A375 (cell line): ENCODE measurements around the gene AGAP6. TPM values are rescaled to one million over a fixed set of nuclear protein-coding genes. Genes with fewer than 3 reads are reported as not detected.

Experiments used
- small RNA-seq: library from RNA; depleted of rRNA; stranded (forward); fragments of <200 nt; gene quantifications from one replicate; pipeline ENCODE3, GENCODE V24; 2014
- total RNA-seq: library from RNA; depleted of rRNA; stranded (reverse); fragments of >200 nt; shearing (Covaris generic); gene quantifications from 2 replicates; pipeline ENCODE4 v1.2.3, GENCODE V29; 2014; rRNA removed

Gene AGAP6
- 9.9 and 10.5 TPM in 2 replicates for total RNA-seq

DNA sequence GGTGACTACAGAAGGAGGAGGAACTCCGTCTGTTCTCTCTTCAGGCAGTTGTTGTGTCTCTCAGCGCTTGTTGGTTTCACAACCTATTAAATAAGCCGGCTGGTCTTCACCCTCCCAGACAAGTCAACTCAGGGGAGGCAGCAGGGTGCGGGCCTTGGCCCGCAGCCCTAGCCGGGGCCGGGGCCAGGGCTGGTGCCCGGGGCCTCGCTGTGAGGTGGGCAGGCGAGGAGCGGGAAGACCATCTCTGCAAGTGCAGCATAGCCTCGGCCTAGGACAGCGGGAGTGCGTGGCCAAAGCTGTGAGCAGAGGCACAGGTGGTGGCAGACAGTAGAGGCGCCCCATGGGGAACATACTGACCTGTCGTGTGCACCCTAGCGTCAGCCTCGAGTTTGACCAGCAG lies at the start of gene AGAP6:
TSS of gene AGAP6 (plus strand) at position 31 of the 400 bp plus-strand sequence. CDS start at position 341, 310 bp downstream.

DNA sequence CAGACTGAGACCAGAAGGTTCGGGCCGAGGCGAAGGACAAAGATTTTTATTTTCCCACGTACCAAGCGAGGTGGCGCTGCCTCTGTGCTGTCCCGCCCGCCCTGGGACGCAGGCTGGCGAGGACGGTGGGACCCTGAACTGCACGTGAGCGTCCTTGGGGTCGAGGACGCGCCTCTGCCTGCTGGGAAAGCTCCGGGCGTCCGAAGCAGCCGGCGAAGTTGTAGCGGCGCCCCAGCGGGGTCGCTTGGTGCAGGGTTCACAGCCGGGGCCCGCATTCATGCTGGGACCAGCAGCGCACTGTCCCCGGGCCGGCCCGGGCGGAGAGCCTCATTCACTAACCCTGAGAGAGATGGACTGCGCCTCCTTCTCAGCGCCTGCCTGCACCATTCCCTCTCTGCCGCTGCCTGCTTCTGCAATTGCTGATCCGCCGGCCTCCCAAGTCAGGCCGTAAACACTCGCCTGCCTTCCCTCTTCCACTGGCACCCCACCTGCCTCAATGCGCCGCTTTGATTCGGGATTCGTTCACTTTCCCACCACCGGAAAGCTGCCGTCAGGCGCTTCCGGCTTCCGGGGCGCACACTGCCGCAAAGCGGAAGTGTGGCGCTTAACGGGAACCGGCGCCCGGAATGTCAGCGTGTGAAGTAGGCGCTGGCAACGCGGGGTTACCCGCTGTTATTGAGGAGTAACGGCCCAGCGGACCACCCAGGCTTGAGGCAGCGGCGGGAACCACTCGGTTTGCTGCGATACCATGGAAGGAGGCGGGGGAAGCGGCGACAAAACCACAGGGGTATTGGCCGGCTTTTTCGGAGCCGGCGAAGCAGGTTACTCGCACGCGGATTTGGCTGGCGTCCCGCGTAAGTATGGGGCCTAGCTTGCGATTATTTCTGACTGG lies 46.5 kb upstream of the AGAP6 start, which contains the start of the genes PARG and TIMM23B:
TSS of gene PARG (minus strand) at position 581 of the 892 bp plus-strand sequence. CDS start at position 279, 302 bp downstream.
TSS of gene TIMM23B (plus strand) at position 607 of the 892 bp plus-strand sequence. CDS start at position 749, 142 bp downstream.

Small RNA genes lying within 50 kb of the gene (small RNA-seq; reads per million reads assigned to genes)
- gene RNA5SP317 (not detected), gene SNORA74C-2 (not detected)

Other genes with a start within 250 kb of the AGAP6 start
- 2.7 and 3.0 TPM in 2 replicates for gene OGDHL, start 226.1 kb upstream of the AGAP6 start, total RNA-seq
- 24.6 and 28.0 TPM in 2 replicates for gene PARG, start 46.4 kb upstream of the AGAP6 start, total RNA-seq
- gene TIMM23B, start 46.4 kb upstream of the AGAP6 start, total RNA-seq = 22.9 and 32.3 TPM in 2 replicates
- 8.3 and 19.0 TPM in 2 replicates for gene WASHC2A, start 79.5 kb downstream of the AGAP6 start, total RNA-seq